ENCODE measurements around the gene RIBC1. TPM values are rescaled to one million over a fixed set of nuclear protein-coding genes. Genes with fewer than 3 reads are reported as not detected.
A peak's percentile ranks its signal among the peaks of the same experiment; 100 is the strongest.
"Not testable (repeated sequence)": the region's sequence is repeated elsewhere in the genome, so short reads cannot be mapped to it uniquely, and the experiment has no call there.

Gene RIBC1
- total RNA-seq, 1 donor from 2014 or later: not detected

GRCh38 chrX:53395605-53396298, 26.9 kb upstream of the RIBC1 start:
- TF ChIP-seq POLR2AphosphoS5 (IDR thresholded peaks at IDR 0.05; ENCODE audit: insufficient read depth in 1 of 2, low read depth in 1 of 2) (no peak), POLR2A (IDR thresholded peaks at IDR 0.05) (no peak), CTCF (IDR thresholded peaks at IDR 0.05) (no peak)
- Histone ChIP-seq H3K4me1 (no peaks in the 10 kb centered on the region), H3K4me3 (no peak overlapping the region), H3K36me3 (peaks cover 0 to 40% of the 10 kb centered on the region in 2 donors), H3K27ac (no peak overlapping the region), H3K9me3 (no peaks in the 10 kb centered on the region), H3K27me3 (no peaks in the 10 kb centered on the region)
- no peak for DNase-seq (ENCODE audit: extremely low spot score in 2 of 2)
- intact Hi-C loops (cut with DNase I): no loop called here

- intact Hi-C loops (cut with DNase I): no loop called here
- Histone ChIP-seq H3K27ac (no peak overlapping the region), H3K9me3 (no peaks in the 10 kb centered on the region), H3K36me3 (peaks cover 0 to 63% of the 10 kb centered on the region in 2 donors), H3K4me1 (no peaks in the 10 kb centered on the region), H3K27me3 (no peaks in the 10 kb centered on the region), H3K4me3 (no peak overlapping the region)
- TF ChIP-seq POLR2A (IDR thresholded peaks at IDR 0.05): no peak
- TF ChIP-seq CTCF (IDR thresholded peaks at IDR 0.05): no peak
- no peak for TF ChIP-seq POLR2AphosphoS5 (IDR thresholded peaks at IDR 0.05; ENCODE audit: insufficient read depth in 1 of 2, low read depth in 1 of 2)
- no peak for DNase-seq (ENCODE audit: extremely low spot score in 2 of 2)
These were observed 24.5 kb upstream of the RIBC1 start for GRCh38 chrX:53398216-53398615.

- DNase-seq (ENCODE audit: extremely low spot score in 2 of 2): no peak
- Histone ChIP-seq H3K9me3 (no peaks in the 10 kb centered on the region), H3K4me1 (no peaks in the 10 kb centered on the region), H3K4me3 (no peak overlapping the region), H3K27ac (no peak overlapping the region), H3K36me3 (peaks cover 0 to 87% of the 10 kb centered on the region in 2 donors), H3K27me3 (no peaks in the 10 kb centered on the region)
- TF ChIP-seq POLR2AphosphoS5 (IDR thresholded peaks at IDR 0.05; ENCODE audit: insufficient read depth in 1 of 2, low read depth in 1 of 2) (no peak), CTCF (IDR thresholded peaks at IDR 0.05) (no peak), POLR2A (IDR thresholded peaks at IDR 0.05) (no peak)
- intact Hi-C loops (cut with DNase I): no loop called here
These were observed 19.1 kb upstream of the RIBC1 start for GRCh38 chrX:53403535-53403934.

GRCh38 chrX:53412446-53412845, 10.2 kb upstream of the RIBC1 start:
- no peak overlapping the region for H3K27ac ChIP-seq
- no peak overlapping the region for H3K4me3 ChIP-seq
- H3K4me1 ChIP-seq: no peaks in the 10 kb centered on the region
- peaks cover 0 to 63% of the 10 kb centered on the region in 2 donors for H3K36me3 ChIP-seq
- no peaks in the 10 kb centered on the region for H3K27me3 ChIP-seq
- no peaks in the 10 kb centered on the region for H3K9me3 ChIP-seq
- TF ChIP-seq POLR2AphosphoS5 (IDR thresholded peaks at IDR 0.05; ENCODE audit: insufficient read depth in 1 of 2, low read depth in 1 of 2) (no peak), POLR2A (IDR thresholded peaks at IDR 0.05) (no peak)
- DNase-seq (ENCODE audit: extremely low spot score in 2 of 2): no peak
- intact Hi-C loops (cut with DNase I): no loop called here

GRCh38 chrX:53420351-53420750, 2.3 kb upstream of the RIBC1 start:
- DNase-seq (ENCODE audit: extremely low spot score in 2 of 2); H3K4me3 ChIP-seq; H3K9me3 ChIP-seq; intact Hi-C loops (cut with DNase I); H3K36me3 ChIP-seq; H3K27ac ChIP-seq; H3K27me3 ChIP-seq: not testable (repeated sequence)
- H3K4me1 ChIP-seq: peaks cover 22% of the 10 kb centered on the region

GRCh38 chrX:53421125-53421524, 1.5 kb upstream of the RIBC1 start:
- no peaks in the 10 kb centered on the region for H3K27me3 ChIP-seq
- TF ChIP-seq CTCF (IDR thresholded peaks at IDR 0.05): no peak
- no peak for TF ChIP-seq POLR2A (IDR thresholded peaks at IDR 0.05)
- TF ChIP-seq POLR2AphosphoS5 (IDR thresholded peaks at IDR 0.05; ENCODE audit: insufficient read depth in 1 of 2, low read depth in 1 of 2): no peak
- H3K27ac ChIP-seq: no peak overlapping the region
- H3K9me3 ChIP-seq: no peaks in the 10 kb centered on the region
- DNase-seq (ENCODE audit: extremely low spot score in 2 of 2): no peak
- H3K4me3 ChIP-seq: peak overlapping the region; percentile 71 to 76
- intact Hi-C loops (cut with DNase I): no loop called here
- no peaks in the 10 kb centered on the region for H3K36me3 ChIP-seq
- H3K4me1 ChIP-seq: peaks cover 22% of the 10 kb centered on the region
